Measurements from ENCODE around the gene CHST3.
"Not testable (repeated sequence)": the region's sequence is repeated elsewhere in the genome, so short reads cannot be mapped to it uniquely, and the experiment has no call there.

The CHST3 gene

GRCh38 chr10:71974489-71975021 lies 10.4 kb downstream of the CHST3 start:
- no peak for DNase-seq

DNA sequence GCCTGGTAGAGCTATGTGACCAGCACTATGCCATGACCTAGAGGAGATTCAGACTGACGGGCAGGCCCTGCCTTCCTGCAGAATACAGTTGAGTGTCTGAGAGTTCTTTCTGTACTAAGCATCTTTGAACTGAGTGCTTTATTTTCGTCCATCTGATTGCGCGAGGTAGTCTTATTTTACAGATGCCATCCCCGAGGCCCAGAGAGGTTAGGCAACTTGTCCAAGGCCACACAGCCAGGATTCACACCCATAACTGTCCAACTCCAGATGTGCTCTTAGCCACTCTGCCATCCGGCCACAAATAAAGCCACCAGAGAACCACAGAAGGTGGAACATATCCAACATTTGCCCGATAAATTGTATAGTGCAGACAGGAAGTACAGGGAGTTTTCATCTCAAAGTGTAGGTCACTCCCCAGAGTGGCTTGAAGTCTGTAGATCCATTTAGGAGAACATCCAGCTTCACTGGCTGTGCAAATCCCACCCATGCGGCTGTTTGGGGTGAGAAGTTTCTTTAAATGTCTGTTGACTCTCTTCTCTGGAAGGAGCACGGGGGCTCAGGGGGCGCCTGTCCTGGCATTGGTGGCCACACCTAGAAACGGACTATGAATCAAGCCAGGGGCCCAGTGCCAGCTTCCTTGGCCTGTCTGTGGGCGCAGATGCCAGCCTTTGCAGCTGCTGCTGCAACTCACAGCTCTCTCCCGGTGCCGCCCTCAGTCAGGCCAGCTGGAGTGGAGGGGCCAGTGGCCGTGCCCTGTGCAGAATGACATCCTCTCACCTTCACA lies 11.1 kb downstream of the CHST3 start:
- no peak for DNase-seq

DNA sequence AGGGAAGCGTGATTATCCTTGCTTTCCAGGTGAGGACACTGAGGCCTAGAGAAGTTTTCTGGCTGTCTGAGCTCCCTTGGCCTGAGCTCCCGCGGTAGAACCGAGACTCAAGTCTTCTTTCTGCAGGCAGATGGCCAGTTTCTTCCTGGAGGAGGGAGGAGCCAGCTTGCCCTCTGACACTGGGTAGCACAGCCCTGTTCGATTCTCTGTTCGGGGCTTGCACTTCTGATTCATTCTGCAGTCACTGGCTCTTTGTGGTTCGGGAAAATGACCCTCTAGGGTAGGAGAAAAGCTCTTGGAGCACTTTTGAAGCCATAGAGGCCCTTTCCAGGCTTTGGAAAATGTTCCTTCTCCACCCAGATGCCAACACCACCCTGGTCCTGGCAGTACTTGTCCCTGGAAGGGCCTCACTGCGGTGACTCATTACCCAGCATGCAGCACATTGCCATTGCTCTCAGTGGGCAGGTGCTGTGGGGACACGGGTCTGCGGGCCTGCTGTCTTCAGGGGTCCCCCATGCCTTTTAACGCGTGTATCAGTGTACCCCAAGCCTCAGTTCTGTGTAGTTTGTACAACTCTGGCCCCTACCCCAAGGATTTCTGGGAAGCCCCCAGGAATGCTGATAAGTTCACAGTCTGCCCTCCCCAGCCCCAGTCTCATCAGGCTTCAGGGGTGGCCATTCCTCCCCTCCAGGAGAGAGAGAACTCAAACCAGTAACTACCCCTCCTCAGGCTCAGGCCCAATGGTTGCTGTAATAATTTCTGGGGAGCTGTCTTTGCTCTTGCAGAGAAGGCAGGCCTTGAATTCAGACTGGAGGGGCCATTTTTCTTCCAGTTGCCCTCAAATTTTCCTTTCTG lies 11.9 kb downstream of the CHST3 start:
- no peak for DNase-seq

GRCh38 chr10:71977614-71977903 lies 13.4 kb downstream of the CHST3 start:
- not testable (repeated sequence) for DNase-seq

DNA sequence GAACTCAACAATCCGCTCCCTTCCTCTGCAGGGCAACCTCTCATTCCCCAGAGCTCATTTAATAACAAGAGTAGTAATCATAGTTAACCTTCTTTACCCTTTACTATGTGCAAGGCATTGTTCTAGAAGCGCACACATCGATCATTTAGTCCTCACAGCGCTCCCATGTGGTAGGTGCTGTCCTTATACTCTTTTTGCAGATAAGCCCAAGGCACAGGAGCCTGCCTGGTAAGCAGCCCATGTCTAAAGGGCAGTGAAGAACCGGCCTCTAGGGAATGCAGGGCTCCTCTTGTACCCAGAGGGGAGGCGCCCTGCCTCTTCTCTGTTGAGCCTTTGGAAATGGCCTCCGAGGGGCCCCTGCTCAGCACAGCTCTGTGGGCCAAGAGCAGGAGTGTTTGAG lies 14.3 kb downstream of the CHST3 start:
- no peak for DNase-seq

DNA sequence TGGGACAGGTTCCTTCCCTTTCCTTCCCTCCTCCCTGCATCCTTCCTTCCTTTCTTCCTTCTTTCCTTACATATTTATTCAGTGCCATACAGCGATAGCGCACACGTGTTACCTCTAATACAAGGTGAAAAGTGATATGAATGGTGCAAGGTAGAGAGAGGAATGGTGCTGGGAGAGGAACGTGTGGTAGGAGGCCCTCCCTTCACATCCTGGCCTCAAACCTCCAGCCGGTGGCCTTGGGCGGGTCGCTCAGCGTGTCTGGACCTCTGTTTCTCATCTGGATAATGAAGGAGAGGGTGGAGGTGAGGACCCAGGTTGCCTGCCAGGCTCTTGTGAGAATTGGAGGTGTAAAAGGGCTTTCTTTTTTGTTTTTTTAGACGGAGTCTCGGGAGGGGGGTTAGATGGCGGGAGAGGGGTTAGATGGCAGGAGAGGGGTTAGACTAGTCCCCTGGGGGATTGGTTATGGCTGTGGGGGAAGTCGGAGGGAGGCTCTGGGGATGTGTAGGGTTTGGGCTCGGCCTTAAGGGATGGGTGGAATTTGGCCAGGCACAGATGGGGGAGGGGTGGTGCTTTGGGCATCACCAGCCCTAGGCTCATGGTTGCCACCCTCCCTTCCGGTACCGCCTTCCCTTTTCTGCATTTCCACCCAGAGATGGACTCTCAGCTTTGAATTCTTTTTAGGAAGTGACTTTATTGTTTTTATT lies 14.9 kb downstream of the CHST3 start:
- DNase-seq = no peak

GRCh38 chr10:71979692-71980062 lies 15.5 kb downstream of the CHST3 start:
- no peak for DNase-seq

GRCh38 chr10:71980181-71981014 lies 16.2 kb downstream of the CHST3 start:
- DNase-seq = no peak

GRCh38 chr10:71981015-71981875 lies 17.1 kb downstream of the CHST3 start:
- no peak for DNase-seq

DNA sequence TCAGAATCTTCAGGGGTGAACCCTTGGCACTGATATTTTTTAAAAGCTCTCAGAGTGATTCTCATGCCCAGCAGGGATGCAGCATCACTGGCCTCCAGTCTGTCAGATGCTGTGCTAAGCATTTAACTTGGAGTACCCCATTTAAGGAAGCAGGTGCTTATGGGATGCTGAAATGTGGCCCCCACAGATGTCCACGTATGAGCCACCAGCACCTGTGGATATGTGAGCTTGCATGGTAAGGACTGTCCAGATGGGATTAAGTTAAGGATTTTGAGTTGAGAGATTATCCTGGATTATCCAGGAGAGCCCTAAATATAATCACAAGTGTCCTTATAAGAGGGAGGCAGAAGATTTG lies 17.7 kb downstream of the CHST3 start:
- no peak for DNase-seq

DNA sequence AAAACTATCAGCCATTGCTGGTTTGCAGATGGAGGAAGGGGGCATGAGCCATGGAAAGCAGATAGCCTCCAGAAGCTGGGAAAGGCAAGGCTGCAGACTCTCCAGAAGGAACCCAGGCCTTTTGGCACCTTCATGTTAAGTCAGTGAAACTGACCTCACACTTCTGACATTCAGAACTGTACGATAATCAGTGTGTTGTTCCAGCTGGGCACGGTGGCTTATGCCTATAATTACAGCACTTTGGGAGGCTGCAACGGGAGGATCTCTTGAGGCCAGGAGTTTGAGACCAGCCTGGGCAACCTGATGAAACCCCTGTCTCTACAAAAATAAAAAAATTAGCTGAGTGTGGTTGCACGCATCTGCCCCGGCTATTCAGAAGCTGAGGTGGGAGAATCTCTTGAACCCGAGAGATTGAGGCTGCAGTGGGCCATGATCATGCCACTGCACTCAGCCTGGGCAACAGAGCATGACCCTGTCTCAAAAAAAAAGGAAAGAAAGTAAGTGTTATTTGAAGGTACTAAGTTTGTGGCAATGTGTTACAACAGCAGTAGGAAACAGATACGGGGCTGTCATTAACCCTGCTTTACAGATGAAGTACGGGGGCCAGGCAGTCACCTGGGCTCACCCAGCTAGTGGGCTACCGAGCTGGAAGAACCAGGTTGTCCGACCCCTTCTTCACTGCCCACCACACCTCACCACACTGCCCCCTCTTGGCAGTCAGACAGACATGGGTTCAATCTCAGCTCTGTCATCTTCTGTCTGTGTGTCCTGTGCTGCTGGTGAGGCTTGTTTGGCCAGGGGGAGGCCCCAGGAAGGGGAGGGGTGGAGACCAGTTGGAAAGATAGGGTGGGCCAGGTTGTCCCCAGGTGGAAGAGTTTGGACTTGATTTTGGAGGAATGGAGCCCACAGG lies 18.3 kb downstream of the CHST3 start:
- DNase-seq = no peak

DNA sequence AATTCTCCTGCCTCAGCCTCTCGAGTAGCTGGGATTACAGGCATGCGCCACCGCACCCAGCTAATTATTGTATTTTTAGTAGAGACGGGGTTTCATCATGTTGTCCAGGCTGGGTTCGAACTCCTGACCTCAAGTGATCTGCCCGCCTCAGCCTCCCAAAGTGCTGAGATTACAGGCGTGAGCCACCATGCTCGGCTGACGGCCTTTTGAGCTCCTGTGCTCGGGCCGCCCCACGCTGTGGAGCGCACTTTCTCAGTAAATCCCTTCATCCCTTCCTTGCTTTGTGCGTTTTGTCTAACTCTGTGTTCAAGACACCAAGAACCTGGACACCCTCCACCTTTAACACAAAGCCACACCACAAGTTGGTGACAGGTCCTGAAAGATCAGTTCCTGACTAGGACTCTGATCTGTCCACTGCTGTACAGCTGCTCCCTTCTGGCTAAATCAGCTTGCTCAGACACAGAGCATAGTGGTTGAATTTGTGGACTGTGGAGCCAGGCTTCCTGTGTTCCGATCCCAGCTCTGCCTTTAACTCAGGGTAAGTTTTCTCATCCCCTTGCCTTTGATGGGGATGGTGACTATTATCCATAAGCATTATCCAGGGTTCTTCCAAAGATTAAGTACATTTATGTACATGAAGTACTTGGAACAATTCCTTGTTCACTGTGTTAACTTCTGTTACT lies 20.1 kb downstream of the CHST3 start:
- DNase-seq = no peak

DNA sequence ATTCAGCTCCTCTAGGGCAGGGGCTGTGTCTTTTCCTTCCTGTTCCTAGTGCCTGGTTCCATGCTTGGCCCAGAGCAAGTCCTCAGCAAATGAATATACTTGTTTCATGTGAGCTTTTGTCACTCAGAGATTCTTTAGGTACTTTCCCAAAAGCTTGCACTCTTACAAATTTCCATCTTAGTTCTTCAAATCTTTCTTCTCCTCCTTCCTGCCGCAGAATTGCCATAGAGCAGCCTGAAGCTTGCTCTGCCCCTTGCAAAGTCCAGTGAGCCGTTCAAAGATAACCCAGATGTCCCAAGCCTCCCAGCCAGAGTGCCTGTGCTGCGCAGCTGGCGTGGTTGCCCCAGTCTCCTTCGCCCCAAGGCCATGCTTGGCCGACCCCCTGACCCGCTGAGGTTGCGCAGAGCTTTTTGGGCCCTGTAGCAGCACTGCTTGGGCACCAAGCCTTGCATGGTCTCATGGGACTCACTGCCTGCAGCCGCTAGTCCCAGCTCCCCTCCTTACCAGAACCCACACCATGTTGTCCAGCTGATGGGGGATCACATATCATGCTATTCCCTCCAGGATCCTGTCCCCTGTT lies 20.7 kb downstream of the CHST3 start:
- DNase-seq = no peak

- no peak for DNase-seq
These were observed 21.5 kb downstream of the CHST3 start for GRCh38 chr10:71985542-71986250.

GRCh38 chr10:71988895-71989294 lies 24.7 kb downstream of the CHST3 start:
- DNase-seq = not testable (repeated sequence)

DNA sequence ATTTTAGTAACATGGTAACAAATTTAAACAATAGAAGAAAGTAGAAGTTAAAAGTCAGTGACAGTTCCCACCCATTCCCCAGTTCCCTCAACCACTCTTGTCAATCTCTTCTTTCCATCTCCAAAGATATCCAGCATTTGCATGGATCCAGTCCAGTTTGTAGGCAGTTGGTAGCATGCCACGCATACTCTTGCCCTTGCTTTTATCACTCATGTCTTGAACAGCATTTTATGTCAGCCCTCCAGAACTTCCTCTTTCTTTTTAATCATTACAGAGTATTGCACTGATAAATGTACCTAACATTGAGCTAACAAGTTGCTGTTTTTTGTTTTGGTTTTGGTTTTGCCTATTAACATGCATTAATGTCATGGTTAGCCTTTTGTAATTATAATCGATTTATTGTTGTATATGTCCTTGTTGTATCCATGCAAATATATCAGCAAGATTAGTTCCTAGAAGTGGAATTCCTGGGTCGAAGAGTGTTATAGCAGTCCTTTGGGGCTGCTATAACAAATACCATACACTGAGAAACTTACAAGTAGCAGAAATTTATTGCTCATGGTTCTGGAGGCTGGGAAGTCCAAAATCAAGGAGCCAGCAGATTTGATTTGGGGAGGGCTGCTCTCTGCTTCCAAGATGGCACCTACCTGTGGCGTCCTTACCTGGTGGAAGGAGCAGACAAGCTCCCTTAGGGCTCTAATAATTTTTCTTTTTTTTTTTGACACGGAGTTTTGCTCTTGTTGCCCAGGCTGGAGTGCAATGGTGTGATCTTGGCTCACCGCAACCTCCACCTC lies 25.7 kb downstream of the CHST3 start:
- DNase-seq = no peak

DNA sequence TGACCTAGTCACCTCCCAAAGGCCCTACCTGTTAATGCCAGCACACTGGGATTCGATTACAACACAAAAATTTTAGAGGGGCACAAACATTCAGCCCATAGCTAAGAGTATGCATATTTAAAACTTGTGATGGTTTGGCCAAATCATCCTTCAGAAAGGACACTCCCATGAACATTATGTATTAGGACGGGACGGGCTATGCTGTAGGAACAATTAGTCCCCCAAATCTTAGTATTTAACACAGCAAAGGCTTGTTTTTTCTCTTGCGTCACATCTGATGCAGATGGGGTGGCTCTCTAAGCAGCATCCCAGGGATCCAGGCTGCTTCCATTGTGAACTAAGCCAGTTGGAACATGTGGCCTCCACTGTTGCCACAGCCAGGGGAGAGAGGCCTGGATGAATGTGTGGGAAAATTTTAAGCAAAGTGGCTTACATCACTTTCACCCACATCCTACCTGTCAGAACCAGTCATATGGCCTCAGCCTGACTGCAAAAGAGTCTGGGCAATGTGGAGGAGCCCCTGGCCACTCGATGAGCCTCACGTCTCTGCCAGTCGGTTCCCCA lies 26.6 kb downstream of the CHST3 start:
- no peak for DNase-seq

- no peak for DNase-seq
These were observed 31.3 kb downstream of the CHST3 start for GRCh38 chr10:71995449-71995848.
